ENCODE measurements around the gene C1QL1. TPM values are rescaled to one million over a fixed set of nuclear protein-coding genes. Genes with fewer than 3 reads are reported as not detected.

The C1QL1 gene
- polyA plus RNA-seq, 1 experiment: 0.50 TPM

DNA sequence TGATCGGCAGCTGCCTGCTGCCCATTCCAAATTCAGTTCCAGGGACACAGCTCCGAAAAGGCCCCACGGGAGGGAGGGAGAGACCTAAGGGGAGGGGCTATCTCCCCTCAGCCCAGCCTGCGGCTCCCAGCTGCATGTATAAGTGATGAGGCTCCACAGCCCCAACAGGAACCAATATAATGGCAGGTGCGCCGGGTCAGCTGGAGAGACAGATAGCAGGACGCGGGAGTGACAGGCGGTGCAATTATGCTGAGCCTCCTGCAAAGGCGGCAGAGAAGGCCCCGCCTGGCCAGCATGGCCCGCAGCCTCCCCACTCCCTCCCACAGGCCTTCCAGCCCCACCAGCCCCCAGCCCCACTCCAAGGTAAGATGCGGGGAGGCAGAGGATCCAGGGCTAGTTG lies 8.1 kb upstream of the C1QL1 start:
- peaks cover 13% of the 10 kb centered on the region for H3K27me3 ChIP-seq (ENCODE audit: control insufficient read depth, insufficient read depth, low read length)
- no peak for DNase-seq (ENCODE audit: low read depth)
- TF ChIP-seq, protein P1, sequence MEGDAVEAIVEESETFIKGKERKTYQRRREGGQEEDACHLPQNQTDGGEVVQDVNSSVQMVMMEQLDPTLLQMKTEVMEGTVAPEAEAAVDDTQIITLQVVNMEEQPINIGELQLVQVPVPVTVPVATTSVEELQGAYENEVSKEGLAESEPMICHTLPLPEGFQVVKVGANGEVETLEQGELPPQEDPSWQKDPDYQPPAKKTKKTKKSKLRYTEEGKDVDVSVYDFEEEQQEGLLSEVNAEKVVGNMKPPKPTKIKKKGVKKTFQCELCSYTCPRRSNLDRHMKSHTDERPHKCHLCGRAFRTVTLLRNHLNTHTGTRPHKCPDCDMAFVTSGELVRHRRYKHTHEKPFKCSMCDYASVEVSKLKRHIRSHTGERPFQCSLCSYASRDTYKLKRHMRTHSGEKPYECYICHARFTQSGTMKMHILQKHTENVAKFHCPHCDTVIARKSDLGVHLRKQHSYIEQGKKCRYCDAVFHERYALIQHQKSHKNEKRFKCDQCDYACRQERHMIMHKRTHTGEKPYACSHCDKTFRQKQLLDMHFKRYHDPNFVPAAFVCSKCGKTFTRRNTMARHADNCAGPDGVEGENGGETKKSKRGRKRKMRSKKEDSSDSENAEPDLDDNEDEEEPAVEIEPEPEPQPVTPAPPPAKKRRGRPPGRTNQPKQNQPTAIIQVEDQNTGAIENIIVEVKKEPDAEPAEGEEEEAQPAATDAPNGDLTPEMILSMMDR (IDR thresholded peaks at IDR 0.05; ENCODE audit: insufficient read depth, low read depth, low read length): no peak
- CTCF ChIA-PET: no interaction called here
- no peaks in the 10 kb centered on the region for H3K36me3 ChIP-seq (ENCODE audit: control insufficient read depth, insufficient read depth, low read length)
- POLR2A ChIA-PET: no interaction called here
- H3K4me3 ChIP-seq (ENCODE audit: low read depth, low read length): no peak overlapping the region

DNA sequence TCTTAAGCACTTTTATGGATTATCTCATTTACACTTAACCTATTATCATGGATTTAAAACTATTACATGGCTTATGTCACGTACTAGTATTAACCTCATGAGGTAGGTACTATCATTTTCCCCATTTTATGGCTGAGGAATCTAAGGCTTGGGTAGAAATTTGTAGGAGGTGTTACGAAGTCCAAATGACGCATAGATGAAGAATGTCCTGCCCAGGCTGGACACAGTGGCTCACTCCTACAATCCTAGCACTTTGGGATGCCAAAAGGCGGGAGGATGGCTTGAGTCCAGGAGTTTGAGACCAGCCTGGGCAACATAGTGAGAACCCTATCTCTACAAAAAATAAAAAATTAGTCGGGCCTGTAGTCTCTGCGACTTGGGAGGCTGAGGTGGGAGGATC lies 4.8 kb upstream of the C1QL1 start:
- POLR2A ChIA-PET: no interaction called here
- CTCF ChIA-PET: no interaction called here

DNA sequence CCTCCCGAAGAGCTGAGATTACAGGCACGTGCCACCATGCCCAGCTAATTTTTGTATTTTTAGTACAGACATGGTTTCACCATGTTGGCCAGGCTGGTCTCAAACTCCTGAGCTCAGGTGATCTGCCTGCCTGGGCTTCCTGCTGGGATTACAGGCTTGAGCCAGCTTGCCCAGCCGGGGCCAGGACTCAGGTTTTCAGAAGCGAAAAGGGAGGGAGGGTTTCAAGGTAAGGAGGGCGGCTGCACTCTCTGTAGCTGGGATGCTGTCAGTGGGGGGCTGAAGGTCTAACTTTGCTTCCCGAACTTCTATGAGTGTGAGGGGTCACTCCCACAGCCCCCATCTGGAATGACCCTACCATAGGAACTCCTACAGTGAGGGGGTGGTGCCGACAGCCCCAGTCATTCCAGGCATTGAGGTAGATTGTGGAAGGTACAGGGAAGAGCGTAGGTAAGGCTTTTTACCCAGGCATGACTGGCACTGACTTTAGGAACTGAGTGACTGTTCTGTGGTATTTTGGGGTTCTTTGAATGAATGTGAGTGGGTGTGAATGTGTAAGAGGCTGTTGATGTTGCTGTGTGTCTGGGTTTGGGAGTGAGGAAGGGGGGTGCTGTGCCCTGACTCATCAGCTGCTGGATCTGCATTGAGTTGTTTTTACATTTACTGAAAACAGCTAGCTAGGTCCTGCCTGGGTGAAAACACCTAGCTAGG lies 3.8 kb upstream of the C1QL1 start:
- peaks cover 8% of the 10 kb centered on the region for H3K27me3 ChIP-seq (ENCODE audit: control insufficient read depth, insufficient read depth, low read length)
- no peak overlapping the region for H3K4me3 ChIP-seq (ENCODE audit: low read depth, low read length)
- ChIA-PET POLR2A (no interaction called here), CTCF (no interaction called here)
- DNase-seq (ENCODE audit: low read depth): no peak
- no peaks in the 10 kb centered on the region for H3K36me3 ChIP-seq (ENCODE audit: control insufficient read depth, insufficient read depth, low read length)
- TF ChIP-seq, protein P1 (IDR thresholded peaks at IDR 0.05; ENCODE audit: insufficient read depth, low read depth, low read length): no peak

More for the DNA sequence above, 4.8 kb upstream of the C1QL1 start:
- no peak for DNase-seq (ENCODE audit: low read depth)
- Histone ChIP-seq H3K4me3 (ENCODE audit: low read depth, low read length) (no peak overlapping the region), H3K36me3 (ENCODE audit: control insufficient read depth, insufficient read depth, low read length) (no peaks in the 10 kb centered on the region), H3K27me3 (ENCODE audit: control insufficient read depth, insufficient read depth, low read length) (peaks cover 10% of the 10 kb centered on the region)
- TF ChIP-seq, protein P1 (IDR thresholded peaks at IDR 0.05; ENCODE audit: insufficient read depth, low read depth, low read length): no peak

DNA sequence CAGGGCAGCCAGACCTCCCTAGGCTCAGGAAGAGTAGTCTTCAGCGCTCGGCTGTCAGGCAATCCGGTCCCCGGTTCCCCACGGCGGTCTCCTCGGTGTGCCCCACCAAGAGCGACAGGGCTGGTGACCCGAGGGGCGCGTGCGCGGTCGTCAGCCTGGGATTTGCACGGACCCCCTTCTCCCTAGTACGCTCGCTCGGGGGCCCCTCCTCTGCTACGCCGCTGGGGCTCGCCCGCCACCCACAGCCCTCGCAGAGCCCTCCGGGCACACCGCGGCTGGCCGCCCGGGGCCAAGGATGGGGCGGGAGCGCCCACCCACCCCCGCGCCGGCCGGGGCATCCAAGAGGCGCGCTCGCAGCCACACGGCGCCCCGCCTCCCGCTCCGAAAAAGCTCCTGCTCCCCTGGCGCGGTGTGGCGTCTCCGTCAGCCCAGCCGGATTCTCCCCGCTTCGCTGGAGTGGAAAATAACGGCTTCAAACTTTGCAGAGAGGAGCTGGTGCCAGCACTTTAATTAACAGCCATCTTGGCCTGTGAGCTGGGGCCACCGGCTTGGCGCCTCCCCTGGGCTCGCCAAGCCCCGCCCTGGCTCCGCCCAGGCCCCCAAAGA lies 2.1 kb upstream of the C1QL1 start:
- Histone ChIP-seq H3K36me3 (ENCODE audit: control insufficient read depth, insufficient read depth, low read length) (no peaks in the 10 kb centered on the region), H3K4me3 (ENCODE audit: low read depth, low read length) (peak overlapping the region; percentile 47), H3K27me3 (ENCODE audit: control insufficient read depth, insufficient read depth, low read length) (peaks cover 23% of the 10 kb centered on the region)
- TF ChIP-seq, protein P1 (IDR thresholded peaks at IDR 0.05; ENCODE audit: insufficient read depth, low read depth, low read length): no peak
- POLR2A ChIA-PET: interaction anchor here (0.7 kb wide), 1 partner anchor 52 kb away, joined by 4 read pairs; no protein-coding TSS in a partner anchor
- no peak for DNase-seq (ENCODE audit: low read depth)
- CTCF ChIA-PET: interaction anchor here (0.5 kb wide), 1 partner anchor 158 kb away, joined by 6 read pairs; no protein-coding TSS in a partner anchor

DNA sequence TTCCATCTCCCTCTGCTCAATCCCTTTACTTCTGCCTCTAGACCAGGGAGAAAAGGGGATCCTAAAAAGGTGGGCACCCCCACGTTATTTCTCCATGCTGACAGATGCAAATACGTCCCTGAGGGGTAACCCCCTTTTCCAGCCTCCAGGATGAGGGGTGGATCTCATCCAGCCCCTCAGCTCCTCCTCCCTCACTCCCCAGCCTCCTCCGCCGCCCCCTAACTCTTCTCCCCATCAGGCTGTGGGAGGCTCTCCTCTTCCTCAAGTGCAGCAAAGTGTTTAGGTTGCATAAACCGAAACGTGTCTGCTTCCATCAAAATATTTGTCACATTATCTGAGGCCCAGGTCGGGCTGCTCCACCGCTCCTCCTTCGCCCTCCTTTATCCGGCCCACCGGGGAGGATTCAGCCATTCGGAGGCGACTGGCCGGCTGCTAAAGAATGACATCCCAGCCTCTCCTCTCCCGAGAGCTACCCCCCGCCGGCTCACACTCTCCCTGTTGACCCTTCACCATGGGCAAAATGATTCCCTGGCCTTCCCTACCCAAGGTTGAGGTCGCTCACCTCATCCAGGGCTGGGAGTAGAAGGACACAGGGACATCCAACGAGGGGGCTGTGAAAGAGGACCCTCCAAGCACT lies 1.2 kb upstream of the C1QL1 start:
- POLR2A ChIA-PET: interaction anchor here (0.5 kb wide), 1 partner anchor 80 kb away, joined by 4 read pairs; no protein-coding TSS in a partner anchor
- CTCF ChIA-PET: interaction anchor here (1.0 to 1.9 kb wide), 2 partner anchors 8 to 14 kb away, joined by 3 read pairs; no protein-coding TSS in a partner anchor
- TF ChIP-seq, protein P1 (IDR thresholded peaks at IDR 0.05; ENCODE audit: insufficient read depth, low read depth, low read length): no peak
- peaks cover 22% of the 10 kb centered on the region for H3K27me3 ChIP-seq (ENCODE audit: control insufficient read depth, insufficient read depth, low read length)
- H3K36me3 ChIP-seq (ENCODE audit: control insufficient read depth, insufficient read depth, low read length): no peaks in the 10 kb centered on the region
- no peak for DNase-seq (ENCODE audit: low read depth)
- H3K4me3 ChIP-seq (ENCODE audit: low read depth, low read length): no peak overlapping the region
